Calu3 (cell line): ENCODE measurements around the gene CDK5RAP2. TPM values are rescaled to one million over a fixed set of nuclear protein-coding genes. Genes with fewer than 3 reads are reported as not detected.
"Not testable (repeated sequence)": the region's sequence is repeated elsewhere in the genome, so short reads cannot be mapped to it uniquely, and the experiment has no call there.

ENCODE experiments used
- BruUV-seq: library from RNA; stranded (reverse); fragments of 400-500 nt; replicated peaks from 2 replicates; lab custom pipeline; 2021; lab: Mats Ljungman, UMichigan
- CTCF ChIA-PET: fragments of 300-600 bp; sonication (Branson Sonifier 250); formaldehyde crosslinking; loops from one replicate; lab custom pipeline; 2022; ENCODE audit warnings: antibody characterized with exemption; lab: Charles Lee
- DNase-seq: peaks from one replicate; pipeline ENCODE4 v3.0.0; 2022
- H3K27ac Mint-ChIP-seq: one replicate; pipeline ENCODE4 v1.8.0; 2022; ENCODE audit warnings: mixed read lengths; ENCODE audit not compliant: unreplicated experiment
- H3K27me3 Mint-ChIP-seq: one replicate; pipeline ENCODE4 v1.8.0; 2022; ENCODE audit warnings: mixed read lengths; ENCODE audit not compliant: unreplicated experiment
- H3K36me3 Mint-ChIP-seq: one replicate; pipeline ENCODE4 v1.8.0; 2022; ENCODE audit warnings: mild to moderate bottlenecking, moderate library complexity, mixed read lengths; ENCODE audit not compliant: insufficient read depth, unreplicated experiment
- H3K4me1 Mint-ChIP-seq: one replicate; pipeline ENCODE4 v1.8.0; 2022; ENCODE audit warnings: mild to moderate bottlenecking, low read depth, mixed read lengths; ENCODE audit not compliant: unreplicated experiment
- H3K4me3 Mint-ChIP-seq: one replicate; pipeline ENCODE4 v1.8.0; 2022; ENCODE audit warnings: mild to moderate bottlenecking, low read depth, moderate library complexity, mixed read lengths; ENCODE audit not compliant: unreplicated experiment
- H3K9me3 Mint-ChIP-seq: one replicate; pipeline ENCODE4 v1.8.0; 2022; ENCODE audit warnings: low read depth, mixed read lengths; ENCODE audit not compliant: unreplicated experiment
- intact Hi-C: fragments of 100-400 bp; cut with micrococcal nuclease; formaldehyde crosslinking; loops from one replicate; pipeline ENCODE4 v1.10.0; 2022; ENCODE audit not compliant: unreplicated experiment
- total RNA-seq: library from RNA; stranded (reverse); gene quantifications from 2 replicates; pipeline ENCODE4 v1.2.3, GENCODE V29; 2022
- TF ChIP-seq, protein P1 (sequence below): fragments of 200-600 bp; IDR thresholded peaks from one replicate; pipeline ENCODE4 v1.8.0; 2022; ENCODE audit warnings: antibody characterized with exemption; ENCODE audit not compliant: unreplicated experiment

CDK5RAP2 gene
- total RNA-seq, 1 experiment from 2014 or later, result 40.7 TPM

- Mint-ChIP-seq H3K4me3 (no peak overlapping the region), H3K27me3 (no peaks in the 10 kb centered on the region), H3K27ac (no peak overlapping the region), H3K4me1 (peaks cover 19% of the 10 kb centered on the region), H3K36me3 (no peaks in the 10 kb centered on the region), H3K9me3 (no peaks in the 10 kb centered on the region)
- intact Hi-C loops, result no loop called here
- CTCF ChIA-PET, result no interaction called here
- DNase-seq, result no peak
- no TSS peak for BruUV-seq
- TF ChIP-seq, protein P1, sequence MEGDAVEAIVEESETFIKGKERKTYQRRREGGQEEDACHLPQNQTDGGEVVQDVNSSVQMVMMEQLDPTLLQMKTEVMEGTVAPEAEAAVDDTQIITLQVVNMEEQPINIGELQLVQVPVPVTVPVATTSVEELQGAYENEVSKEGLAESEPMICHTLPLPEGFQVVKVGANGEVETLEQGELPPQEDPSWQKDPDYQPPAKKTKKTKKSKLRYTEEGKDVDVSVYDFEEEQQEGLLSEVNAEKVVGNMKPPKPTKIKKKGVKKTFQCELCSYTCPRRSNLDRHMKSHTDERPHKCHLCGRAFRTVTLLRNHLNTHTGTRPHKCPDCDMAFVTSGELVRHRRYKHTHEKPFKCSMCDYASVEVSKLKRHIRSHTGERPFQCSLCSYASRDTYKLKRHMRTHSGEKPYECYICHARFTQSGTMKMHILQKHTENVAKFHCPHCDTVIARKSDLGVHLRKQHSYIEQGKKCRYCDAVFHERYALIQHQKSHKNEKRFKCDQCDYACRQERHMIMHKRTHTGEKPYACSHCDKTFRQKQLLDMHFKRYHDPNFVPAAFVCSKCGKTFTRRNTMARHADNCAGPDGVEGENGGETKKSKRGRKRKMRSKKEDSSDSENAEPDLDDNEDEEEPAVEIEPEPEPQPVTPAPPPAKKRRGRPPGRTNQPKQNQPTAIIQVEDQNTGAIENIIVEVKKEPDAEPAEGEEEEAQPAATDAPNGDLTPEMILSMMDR, result no peak
Observed at GRCh38 chr9:120532891-120533290, 47.1 kb downstream of the CDK5RAP2 start.

GRCh38 chr9:120532475-120532874 lies 47.5 kb downstream of the CDK5RAP2 start:
- no peaks in the 10 kb centered on the region for H3K27me3 Mint-ChIP-seq
- no peak overlapping the region for H3K4me3 Mint-ChIP-seq
- CTCF ChIA-PET, result no interaction called here
- no peaks in the 10 kb centered on the region for H3K9me3 Mint-ChIP-seq
- H3K4me1 Mint-ChIP-seq, result peaks cover 19% of the 10 kb centered on the region
- peak; percentile 24 for DNase-seq
- TF ChIP-seq, protein P1, result no peak
- H3K36me3 Mint-ChIP-seq, result peaks cover 3% of the 10 kb centered on the region
- no TSS peak for BruUV-seq
- no peak overlapping the region for H3K27ac Mint-ChIP-seq
- intact Hi-C loops, result no loop called here

DNA sequence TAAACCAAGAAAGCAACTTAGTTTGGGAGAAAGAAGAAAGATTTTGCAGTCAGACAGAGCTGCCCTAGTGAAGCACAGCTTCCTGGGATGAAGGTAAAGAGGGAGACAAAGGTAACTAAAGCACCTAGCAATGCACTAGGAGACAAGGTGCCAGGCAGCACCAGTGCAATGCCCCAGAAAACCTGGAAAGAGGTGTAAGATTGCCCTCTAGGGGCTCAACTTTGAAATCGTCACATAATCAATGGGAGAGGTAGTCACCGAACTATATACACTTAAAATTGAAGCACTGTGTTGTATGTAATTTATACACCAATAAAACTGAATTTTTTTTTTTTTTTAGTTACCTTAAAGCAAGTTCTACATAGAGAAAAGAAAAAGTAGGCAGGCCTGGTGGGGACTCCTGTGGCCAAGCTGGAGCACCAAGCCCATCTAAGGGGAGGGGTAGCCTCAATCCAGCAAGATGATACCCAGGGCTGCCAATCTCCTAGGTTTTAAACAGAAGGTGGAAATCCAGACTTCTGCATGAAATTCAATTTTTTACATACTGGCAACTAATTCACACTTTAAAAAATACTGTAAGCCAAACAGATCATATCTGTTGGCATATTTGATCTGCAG lies 48.2 kb downstream of the CDK5RAP2 start:
- Mint-ChIP-seq H3K27ac (no peak overlapping the region), H3K4me1 (peaks cover 19% of the 10 kb centered on the region), H3K4me3 (no peak overlapping the region), H3K36me3 (peaks cover 7% of the 10 kb centered on the region), H3K27me3 (no peaks in the 10 kb centered on the region), H3K9me3 (no peaks in the 10 kb centered on the region)
- peak; percentile 30 for DNase-seq
- intact Hi-C loops, result no loop called here
- TF ChIP-seq, protein P1, result no peak
- CTCF ChIA-PET, result no interaction called here
- no TSS peak for BruUV-seq

- BruUV-seq, intact Hi-C loops, H3K27me3 Mint-ChIP-seq, H3K4me3 Mint-ChIP-seq, H3K9me3 Mint-ChIP-seq, H3K36me3 Mint-ChIP-seq, CTCF ChIA-PET, DNase-seq, H3K27ac Mint-ChIP-seq: not testable (repeated sequence)
- peaks cover 19% of the 10 kb centered on the region for H3K4me1 Mint-ChIP-seq
Observed at GRCh38 chr9:120530220-120530832, 49.6 kb downstream of the CDK5RAP2 start.

DNA sequence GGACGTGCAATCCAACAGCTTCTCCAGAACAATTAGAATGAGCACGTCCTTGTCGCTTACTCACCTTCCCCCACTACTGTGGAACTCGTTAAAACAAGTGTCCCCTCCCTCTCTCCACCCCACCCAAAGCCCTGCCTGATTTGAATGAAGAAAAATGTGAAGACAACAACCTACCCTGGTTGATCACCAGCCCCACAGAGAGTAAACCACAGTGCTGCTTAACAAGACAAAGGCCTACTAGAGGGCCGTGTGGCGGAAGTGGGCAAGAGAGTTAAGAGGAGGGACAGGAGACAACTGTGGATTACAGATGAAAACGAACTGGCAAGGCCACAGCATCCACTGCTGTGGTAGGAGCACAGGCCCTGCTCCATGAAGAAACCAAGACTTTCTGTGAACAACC lies 51.1 kb downstream of the CDK5RAP2 start:
- Mint-ChIP-seq H3K4me1 (peaks cover 16% of the 10 kb centered on the region), H3K4me3 (no peak overlapping the region), H3K27me3 (no peaks in the 10 kb centered on the region), H3K36me3 (peaks cover 7% of the 10 kb centered on the region), H3K27ac (no peak overlapping the region), H3K9me3 (no peaks in the 10 kb centered on the region)
- CTCF ChIA-PET, result no interaction called here
- no TSS peak for BruUV-seq
- TF ChIP-seq, protein P1, result no peak
- DNase-seq, result no peak
- intact Hi-C loops, result no loop called here
